Measurements from ENCODE around the gene RPS6KA2.

Gene RPS6KA2

DNA sequence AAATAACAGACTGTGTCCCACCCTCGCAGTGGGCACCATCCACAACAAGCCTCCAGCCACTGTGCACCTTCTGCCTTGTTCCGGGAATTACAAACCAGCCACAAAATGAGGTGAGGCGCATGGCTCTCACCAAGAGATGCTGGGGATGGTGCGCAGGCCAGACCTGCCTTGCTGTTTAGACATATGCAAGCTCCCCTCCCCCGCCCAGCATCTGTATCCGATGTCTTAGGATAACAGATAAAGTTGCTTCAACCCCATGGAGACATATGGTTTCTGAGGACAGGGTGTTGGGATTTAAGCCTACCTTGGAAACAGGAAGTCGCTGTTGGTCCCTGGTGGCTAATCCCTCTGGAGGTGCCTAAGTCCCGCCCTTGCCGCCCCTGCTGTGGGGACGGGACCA, 194.0 kb downstream of the RPS6KA2 start:
- no peak overlapping the region for H3K4me3 ChIP-seq (replicated peaks; ENCODE audit: low read depth, low read length)
- no peak for DNase-seq (ENCODE audit: extremely low read depth, insufficient read length)
- TF ChIP-seq, protein P1, sequence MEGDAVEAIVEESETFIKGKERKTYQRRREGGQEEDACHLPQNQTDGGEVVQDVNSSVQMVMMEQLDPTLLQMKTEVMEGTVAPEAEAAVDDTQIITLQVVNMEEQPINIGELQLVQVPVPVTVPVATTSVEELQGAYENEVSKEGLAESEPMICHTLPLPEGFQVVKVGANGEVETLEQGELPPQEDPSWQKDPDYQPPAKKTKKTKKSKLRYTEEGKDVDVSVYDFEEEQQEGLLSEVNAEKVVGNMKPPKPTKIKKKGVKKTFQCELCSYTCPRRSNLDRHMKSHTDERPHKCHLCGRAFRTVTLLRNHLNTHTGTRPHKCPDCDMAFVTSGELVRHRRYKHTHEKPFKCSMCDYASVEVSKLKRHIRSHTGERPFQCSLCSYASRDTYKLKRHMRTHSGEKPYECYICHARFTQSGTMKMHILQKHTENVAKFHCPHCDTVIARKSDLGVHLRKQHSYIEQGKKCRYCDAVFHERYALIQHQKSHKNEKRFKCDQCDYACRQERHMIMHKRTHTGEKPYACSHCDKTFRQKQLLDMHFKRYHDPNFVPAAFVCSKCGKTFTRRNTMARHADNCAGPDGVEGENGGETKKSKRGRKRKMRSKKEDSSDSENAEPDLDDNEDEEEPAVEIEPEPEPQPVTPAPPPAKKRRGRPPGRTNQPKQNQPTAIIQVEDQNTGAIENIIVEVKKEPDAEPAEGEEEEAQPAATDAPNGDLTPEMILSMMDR (IDR thresholded peaks at IDR 0.05; ENCODE audit: insufficient read depth, low read length, poor library complexity, severe bottlenecking): no peak
- H3K27me3 ChIP-seq (replicated peaks; ENCODE audit: control insufficient read depth, insufficient read depth, low read length): no peaks in the 10 kb centered on the region
- H3K36me3 ChIP-seq (ENCODE audit: control insufficient read depth, insufficient read depth, low read length): no peaks in the 10 kb centered on the region

DNA sequence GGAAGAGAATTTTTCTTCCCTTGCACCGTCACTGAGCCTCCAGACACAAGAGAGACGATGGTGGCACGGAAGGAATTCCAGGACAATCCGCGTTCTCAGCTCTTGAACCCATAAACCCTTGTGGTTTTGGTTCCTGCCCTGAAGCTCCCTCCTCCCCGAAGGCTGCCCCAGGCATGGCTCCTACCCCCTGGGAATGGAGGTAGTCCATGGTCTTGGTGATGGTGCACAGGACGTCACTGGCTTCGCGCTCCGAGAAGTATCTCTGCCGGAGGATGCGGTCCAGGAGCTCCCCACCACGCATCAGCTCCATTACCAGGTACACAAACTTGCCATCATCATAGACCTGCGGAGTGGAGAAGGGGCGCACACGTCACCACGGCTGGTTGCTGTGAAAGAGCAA, 196.8 kb downstream of the RPS6KA2 start:
- no peak overlapping the region for H3K4me3 ChIP-seq (replicated peaks; ENCODE audit: low read depth, low read length)
- no peaks in the 10 kb centered on the region for H3K36me3 ChIP-seq (ENCODE audit: control insufficient read depth, insufficient read depth, low read length)
- no peak for DNase-seq (ENCODE audit: extremely low read depth, insufficient read length)
- no peaks in the 10 kb centered on the region for H3K27me3 ChIP-seq (replicated peaks; ENCODE audit: control insufficient read depth, insufficient read depth, low read length)
- TF ChIP-seq, protein P1 (IDR thresholded peaks at IDR 0.05; ENCODE audit: insufficient read depth, low read length, poor library complexity, severe bottlenecking): no peak

DNA sequence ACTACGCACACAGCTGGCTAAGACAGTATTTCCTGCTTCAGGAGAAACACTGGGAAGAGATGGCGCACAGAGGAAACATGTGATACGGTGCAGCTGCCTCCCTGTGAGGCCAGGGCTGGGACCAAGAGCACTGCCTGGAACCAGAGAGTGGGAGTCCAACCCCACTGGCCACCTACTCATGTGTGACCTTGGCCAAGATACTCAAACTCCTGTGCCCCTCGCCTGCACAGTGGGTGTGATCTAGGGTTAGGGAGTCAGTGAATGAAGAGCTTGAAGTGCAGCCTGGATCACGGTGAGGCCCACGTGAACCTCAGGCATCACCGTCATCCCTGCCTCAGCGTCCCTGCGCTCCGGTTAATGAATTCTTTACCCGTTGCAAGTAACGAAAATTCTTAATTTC, 202.6 kb downstream of the RPS6KA2 start:
- no peak overlapping the region for H3K4me3 ChIP-seq (replicated peaks; ENCODE audit: low read depth, low read length)
- no peak for DNase-seq (ENCODE audit: extremely low read depth, insufficient read length)
- TF ChIP-seq, protein P1 (IDR thresholded peaks at IDR 0.05; ENCODE audit: insufficient read depth, low read length, poor library complexity, severe bottlenecking): no peak
- no peaks in the 10 kb centered on the region for H3K27me3 ChIP-seq (replicated peaks; ENCODE audit: control insufficient read depth, insufficient read depth, low read length)
- H3K36me3 ChIP-seq (ENCODE audit: control insufficient read depth, insufficient read depth, low read length): no peaks in the 10 kb centered on the region

DNA sequence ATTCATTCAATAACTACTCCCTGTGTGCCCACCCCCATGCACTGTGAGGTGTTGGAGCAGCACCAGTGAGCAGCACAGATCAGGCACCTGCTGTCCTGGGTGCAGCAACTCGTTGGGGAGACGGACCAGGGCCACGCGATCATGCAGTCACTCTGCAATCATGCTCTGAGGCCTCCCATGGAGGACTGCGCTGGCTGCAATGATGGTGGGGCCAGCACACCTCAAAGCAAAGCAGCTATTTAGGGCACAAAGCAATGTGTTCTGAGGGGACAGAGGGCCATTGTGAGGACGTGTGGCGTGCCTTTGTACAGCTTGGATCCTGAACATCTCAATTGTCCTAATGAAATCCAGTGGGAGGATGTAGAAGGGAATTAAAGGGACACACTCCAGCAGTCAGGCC, 203.3 kb downstream of the RPS6KA2 start:
- H3K27me3 ChIP-seq (replicated peaks; ENCODE audit: control insufficient read depth, insufficient read depth, low read length): no peaks in the 10 kb centered on the region
- H3K4me3 ChIP-seq (replicated peaks; ENCODE audit: low read depth, low read length): no peak overlapping the region
- no peaks in the 10 kb centered on the region for H3K36me3 ChIP-seq (ENCODE audit: control insufficient read depth, insufficient read depth, low read length)
- TF ChIP-seq, protein P1 (IDR thresholded peaks at IDR 0.05; ENCODE audit: insufficient read depth, low read length, poor library complexity, severe bottlenecking): no peak
- no peak for DNase-seq (ENCODE audit: extremely low read depth, insufficient read length)

DNA sequence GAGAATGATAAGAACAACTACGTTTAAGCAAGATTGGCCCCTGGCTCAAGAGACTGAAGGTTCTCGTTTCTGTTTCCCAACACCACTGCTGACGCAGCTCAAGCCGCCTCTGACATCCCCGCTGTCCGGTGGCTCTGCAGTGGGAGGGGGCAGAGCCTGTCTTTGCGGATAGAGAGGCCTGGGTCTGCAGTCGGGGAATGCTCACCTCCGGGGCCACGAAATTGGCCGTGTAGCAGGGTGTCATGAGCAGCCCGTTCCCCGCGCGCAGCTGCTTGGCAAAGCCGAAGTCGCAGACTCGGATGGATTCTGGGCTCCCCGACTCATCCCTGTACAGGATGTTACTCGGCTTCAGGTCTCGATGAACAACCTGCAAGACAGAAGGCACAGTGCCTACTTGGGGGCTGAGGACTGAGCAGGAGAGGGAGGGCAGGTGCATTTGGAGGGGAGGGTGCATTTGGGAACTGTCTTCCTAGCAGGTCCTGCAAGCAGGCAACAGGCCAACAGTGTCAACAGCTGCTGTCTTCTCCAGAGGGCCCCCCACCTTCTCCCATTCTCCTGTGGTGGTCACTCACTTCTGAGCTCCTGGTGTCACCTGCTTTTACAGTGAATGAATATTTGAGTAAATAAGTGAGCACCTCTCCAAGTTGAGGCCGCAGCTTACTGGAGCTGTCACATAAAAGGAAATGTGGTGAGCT, 203.9 kb downstream of the RPS6KA2 start:
- no peak for DNase-seq (ENCODE audit: extremely low read depth, insufficient read length)
- Histone ChIP-seq H3K27me3 (replicated peaks; ENCODE audit: control insufficient read depth, insufficient read depth, low read length) (no peaks in the 10 kb centered on the region), H3K4me3 (replicated peaks; ENCODE audit: low read depth, low read length) (no peak overlapping the region), H3K36me3 (ENCODE audit: control insufficient read depth, insufficient read depth, low read length) (no peaks in the 10 kb centered on the region)
- TF ChIP-seq, protein P1 (IDR thresholded peaks at IDR 0.05; ENCODE audit: insufficient read depth, low read length, poor library complexity, severe bottlenecking): no peak
